ENCODE results near the gene COL20A1.

Gene COL20A1

GRCh38 chr20:63342561-63343459 lies 49.8 kb downstream of the COL20A1 start:
- no peak for DNase-seq (ENCODE audit: extremely low read depth, insufficient read length)
- no peak for TF ChIP-seq CTCF (IDR thresholded peaks at IDR 0.05; ENCODE audit: insufficient read depth, low read length, poor library complexity, severe bottlenecking)
- H3K36me3 ChIP-seq (ENCODE audit: control insufficient read depth, insufficient read depth, low read length): no peaks in the 10 kb centered on the region
- no peak overlapping the region for H3K4me3 ChIP-seq (replicated peaks; ENCODE audit: low read depth, low read length)
- H3K27me3 ChIP-seq (replicated peaks; ENCODE audit: control insufficient read depth, insufficient read depth, low read length): no peaks in the 10 kb centered on the region

DNA sequence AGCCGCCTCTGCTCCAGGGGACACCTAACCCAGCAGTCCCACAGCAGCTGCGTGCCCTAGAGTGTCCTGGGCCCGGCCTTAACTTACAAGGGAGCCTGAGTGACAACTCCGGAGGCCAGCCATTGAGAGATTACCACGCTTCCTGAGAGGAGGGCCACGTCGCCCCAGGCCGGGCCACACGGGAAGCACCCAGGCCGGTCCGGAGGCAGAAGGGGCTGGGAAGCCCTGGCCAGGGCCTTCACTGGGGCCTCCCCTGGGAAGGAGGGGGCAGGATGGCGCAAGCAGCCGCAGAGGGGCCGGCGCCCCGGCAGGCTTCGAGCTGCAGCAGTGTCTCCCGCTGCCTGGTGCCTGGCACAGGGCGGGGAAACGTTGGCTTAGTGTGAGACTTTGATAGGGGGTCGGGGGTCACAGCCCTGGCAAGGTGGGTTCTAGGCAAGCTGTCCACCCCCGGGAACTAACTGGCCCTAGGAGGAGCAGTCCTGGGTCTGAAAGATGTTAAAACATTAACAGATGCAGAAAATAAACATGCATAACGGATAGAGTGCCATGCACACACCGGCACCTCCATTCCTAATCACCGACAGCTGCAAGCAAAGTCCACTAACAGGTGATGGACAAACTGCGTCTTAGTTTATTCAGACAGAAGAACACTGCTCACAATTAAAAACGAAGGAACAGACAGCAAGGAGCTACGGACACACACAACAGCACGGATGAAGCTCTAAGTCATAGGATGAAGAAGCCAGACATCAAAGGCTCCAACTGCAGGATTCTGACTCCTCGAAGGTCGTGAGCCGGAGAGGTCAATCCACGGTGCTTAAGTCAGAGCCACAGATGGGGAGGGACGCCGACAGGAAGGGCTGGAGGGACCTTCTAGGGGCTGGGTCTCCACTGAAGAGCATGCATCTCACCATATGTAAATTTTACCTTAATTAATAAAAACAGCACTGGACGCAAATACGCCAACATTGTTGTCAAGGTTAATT lies 50.8 kb downstream of the COL20A1 start:
- H3K36me3 ChIP-seq (ENCODE audit: control insufficient read depth, insufficient read depth, low read length): no peaks in the 10 kb centered on the region
- no peak for DNase-seq (ENCODE audit: extremely low read depth, insufficient read length)
- TF ChIP-seq CTCF (IDR thresholded peaks at IDR 0.05; ENCODE audit: insufficient read depth, low read length, poor library complexity, severe bottlenecking): no peak
- H3K4me3 ChIP-seq (replicated peaks; ENCODE audit: low read depth, low read length): no peak overlapping the region
- H3K27me3 ChIP-seq (replicated peaks; ENCODE audit: control insufficient read depth, insufficient read depth, low read length): no peaks in the 10 kb centered on the region

- Histone ChIP-seq H3K27me3 (replicated peaks; ENCODE audit: control insufficient read depth, insufficient read depth, low read length) (no peaks in the 10 kb centered on the region), H3K36me3 (ENCODE audit: control insufficient read depth, insufficient read depth, low read length) (no peaks in the 10 kb centered on the region), H3K4me3 (replicated peaks; ENCODE audit: low read depth, low read length) (no peak overlapping the region)
- DNase-seq (ENCODE audit: extremely low read depth, insufficient read length): no peak
- TF ChIP-seq CTCF (IDR thresholded peaks at IDR 0.05; ENCODE audit: insufficient read depth, low read length, poor library complexity, severe bottlenecking): no peak
Measured at GRCh38 chr20:63344616-63345327, 51.8 kb downstream of the COL20A1 start.

DNA sequence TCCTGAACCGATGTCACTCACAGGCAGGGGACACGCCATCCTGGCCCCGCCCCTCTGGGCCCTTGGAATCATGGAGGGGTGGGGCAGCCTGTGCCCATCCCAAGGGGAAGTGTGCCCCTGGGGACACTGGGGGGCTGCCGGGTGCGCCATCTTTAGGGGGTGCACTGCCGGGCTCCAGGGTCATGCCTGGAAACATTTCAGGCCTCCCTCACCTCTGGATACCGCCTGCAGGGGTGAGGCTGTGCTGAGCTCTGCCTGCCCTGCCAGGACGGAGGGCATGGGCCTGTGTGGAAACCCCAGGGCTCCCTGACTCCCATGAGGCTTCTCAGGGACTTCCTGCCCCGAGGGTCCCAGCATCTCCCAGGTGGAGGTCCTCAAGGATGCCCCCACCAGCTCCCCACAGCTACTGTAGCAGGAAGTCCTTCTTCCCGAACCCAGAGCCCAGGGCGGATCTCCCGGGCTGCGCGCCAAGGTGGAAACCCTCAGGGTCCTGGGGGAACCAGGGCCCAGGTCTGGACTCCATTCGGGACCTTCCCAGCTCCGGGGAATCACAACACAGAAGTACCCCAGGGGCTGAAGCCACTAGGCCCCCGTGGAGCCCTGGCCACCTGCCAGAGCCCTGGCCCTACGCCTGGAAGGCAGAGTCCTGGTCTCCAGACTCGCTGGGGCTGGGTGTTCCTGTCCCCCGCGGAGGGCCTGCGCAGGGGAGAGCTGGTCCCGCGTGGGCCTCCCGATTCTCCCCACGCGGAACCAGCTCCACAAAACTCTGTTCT lies 52.5 kb downstream of the COL20A1 start:
- TF ChIP-seq CTCF (IDR thresholded peaks at IDR 0.05; ENCODE audit: insufficient read depth, low read length, poor library complexity, severe bottlenecking): no peak
- DNase-seq (ENCODE audit: extremely low read depth, insufficient read length): no peak
- Histone ChIP-seq H3K4me3 (replicated peaks; ENCODE audit: low read depth, low read length) (no peak overlapping the region), H3K27me3 (replicated peaks; ENCODE audit: control insufficient read depth, insufficient read depth, low read length) (no peaks in the 10 kb centered on the region), H3K36me3 (ENCODE audit: control insufficient read depth, insufficient read depth, low read length) (no peaks in the 10 kb centered on the region)
